HG03175 (cell line): Measurements from ENCODE around the gene ATP1A3.
"Not testable (repeated sequence)": the region's sequence is repeated elsewhere in the genome, so short reads cannot be mapped to it uniquely, and the experiment has no call there.

Source experiments
- ATAC-seq: cut with Tn5 transposase; IDR thresholded peaks from one replicate; pipeline ENCODE4 v1.9.1; 2021; ENCODE audit warnings: mild to moderate bottlenecking, moderate library complexity; ENCODE audit not compliant: unreplicated experiment

Gene ATP1A3

GRCh38 chr19:41955521-41955920, 38.5 kb downstream of the ATP1A3 start:
- no peak for ATAC-seq

DNA sequence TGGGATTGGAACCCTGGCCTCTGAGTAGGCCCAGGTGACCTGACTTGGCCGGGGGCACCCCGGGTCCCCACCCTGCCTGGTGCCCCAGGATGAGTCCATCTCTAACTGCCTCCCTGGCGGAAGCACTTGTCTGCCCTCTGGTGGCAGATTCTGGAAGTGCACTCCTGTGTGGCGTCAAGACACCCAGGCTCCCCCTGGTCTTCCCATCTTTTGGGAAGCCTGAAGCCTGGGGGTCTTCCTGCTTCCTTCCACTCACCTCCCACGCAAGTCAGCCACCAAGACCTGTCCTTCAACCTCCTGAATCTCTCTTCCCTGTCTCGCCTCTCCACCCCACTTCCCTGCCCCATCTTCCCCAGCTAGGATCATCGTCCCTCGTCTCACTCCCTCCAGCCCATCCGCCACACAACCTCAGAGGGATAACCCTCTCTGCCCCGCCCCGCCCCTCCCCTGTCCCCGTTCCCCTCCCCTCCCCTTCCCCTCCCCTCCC, 42.3 kb downstream of the ATP1A3 start:
- no peak for ATAC-seq

- no peak for ATAC-seq
These were observed 46.9 kb downstream of the ATP1A3 start for GRCh38 chr19:41947091-41947490.

DNA sequence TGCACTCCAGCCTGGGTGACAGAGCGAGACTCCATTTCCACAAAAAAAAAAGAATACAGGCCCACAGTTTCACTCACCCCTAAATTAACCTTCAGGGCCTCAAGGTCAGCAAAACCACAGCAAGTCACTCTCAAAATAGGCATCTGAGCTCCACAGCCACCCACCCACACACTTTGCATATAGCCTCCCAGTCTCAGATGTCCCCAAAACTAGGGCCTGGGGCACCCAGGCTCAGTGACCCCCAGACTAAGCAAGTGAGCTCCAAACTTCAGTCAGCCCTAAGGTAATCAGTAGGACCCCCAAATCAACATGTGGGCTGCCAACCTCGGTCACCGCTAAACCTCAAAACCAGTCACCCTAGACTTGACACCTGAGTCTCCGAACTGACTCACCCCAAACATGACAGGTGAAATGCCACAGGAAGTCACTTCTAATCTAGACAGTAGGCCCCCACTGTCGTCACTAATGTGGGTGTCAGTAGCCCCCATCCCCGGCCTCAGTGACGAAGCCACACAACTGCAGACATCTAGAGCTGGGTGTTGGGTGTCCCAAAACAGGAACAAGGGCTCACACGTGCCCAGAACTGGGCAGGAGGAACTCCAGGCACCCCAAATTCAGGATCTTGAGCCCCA, 48.8 kb downstream of the ATP1A3 start:
- peak; percentile 84 for ATAC-seq

DNA sequence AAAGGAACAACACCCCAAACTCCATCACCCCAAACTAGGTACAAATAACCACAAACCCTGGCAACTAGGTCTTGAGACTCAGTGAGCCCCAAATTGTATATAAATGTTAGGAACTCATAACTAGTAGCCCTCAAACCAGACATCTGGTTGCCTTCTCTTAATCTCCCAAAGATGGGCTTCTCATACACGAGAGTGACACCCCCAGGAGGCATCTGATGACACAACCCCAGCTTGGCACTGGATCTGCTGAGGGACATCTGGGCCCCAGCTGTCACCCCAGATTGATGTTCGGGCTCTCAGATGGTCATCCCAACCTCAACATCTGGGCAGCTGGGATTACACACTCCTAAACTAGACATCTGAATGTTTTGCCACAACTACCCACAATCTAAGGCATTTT, 49.7 kb downstream of the ATP1A3 start:
- no peak for ATAC-seq

GRCh38 chr19:41941410-41942202, 52.4 kb downstream of the ATP1A3 start:
- no peak for ATAC-seq

GRCh38 chr19:41940731-41941409, 53.2 kb downstream of the ATP1A3 start:
- ATAC-seq: no peak

GRCh38 chr19:41939861-41940730, 53.9 kb downstream of the ATP1A3 start:
- no peak for ATAC-seq

GRCh38 chr19:41939209-41939608, 54.8 kb downstream of the ATP1A3 start:
- ATAC-seq: not testable (repeated sequence)

DNA sequence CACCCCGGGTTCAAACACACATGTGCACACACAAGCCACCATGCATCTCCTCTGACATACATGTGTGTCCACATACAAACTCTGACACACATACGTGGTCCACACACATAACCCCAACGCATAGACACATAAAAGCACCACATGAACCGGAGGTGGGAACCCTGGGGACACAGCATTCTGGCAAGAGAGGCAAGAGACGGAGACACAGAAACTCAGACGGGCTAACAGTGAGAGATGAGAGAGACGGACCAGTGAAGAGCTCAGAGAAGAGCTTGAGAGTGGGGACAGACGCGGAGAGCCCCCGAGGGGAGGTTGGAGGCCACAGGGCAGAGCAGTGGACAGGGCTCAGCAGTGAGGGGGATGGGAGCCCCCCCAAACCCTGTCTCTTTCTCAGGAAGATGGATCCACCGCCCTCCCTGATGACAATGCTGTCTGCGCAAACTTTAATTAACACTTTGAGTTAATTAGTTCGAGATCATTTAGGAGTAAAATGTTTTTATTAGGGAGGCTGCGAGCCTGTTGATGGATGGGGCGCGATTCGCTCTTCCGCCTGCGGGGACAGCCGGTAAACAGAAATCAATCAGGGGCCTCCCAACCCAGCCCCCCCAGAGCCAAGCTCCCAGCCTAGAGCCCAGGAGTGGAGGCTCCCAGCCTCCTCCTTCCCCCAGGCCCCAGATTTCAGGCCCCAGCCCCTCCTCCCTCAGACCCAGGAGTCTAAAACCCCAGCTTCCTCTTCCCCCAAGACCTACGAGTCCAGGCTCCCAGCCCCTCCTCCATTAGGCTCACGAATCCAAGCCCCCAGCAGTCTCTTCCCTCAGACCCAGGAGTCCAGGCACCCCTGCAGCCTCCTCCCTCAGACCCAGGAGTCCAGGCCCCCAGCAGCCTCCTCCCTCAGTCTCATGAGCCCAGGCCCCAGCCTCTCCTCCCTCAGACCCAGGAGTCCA, 56.2 kb downstream of the ATP1A3 start:
- ATAC-seq: no peak

DNA sequence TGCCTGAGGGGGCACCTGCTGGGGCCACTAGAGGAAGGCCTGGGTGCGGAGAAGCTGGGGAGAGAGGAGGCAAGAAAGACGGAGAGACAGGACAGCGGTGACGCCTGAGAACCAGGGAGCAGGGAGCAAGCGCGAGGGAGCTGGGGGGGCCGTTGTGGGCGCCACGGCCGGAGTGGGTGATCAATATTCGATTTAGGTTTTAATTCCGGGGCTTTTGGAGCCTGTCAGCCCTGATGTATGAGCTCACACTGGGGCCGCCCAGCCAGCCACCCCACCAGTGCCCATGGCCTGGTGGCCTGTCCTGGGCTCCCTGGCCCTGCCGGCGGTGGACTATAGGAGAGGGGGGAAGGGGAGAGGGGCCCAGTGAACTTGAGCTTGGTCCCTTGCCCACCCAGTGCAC, 57.1 kb downstream of the ATP1A3 start:
- ATAC-seq: no peak

- ATAC-seq: no peak
These were observed 57.6 kb downstream of the ATP1A3 start for GRCh38 chr19:41936416-41936850.

- ATAC-seq: no peak
These were observed 58.1 kb downstream of the ATP1A3 start for GRCh38 chr19:41935760-41936415.

- peak; percentile 45 for ATAC-seq
These were observed 59.1 kb downstream of the ATP1A3 start for GRCh38 chr19:41934849-41935374.

GRCh38 chr19:41933693-41934426, 60.2 kb downstream of the ATP1A3 start:
- no peak for ATAC-seq

GRCh38 chr19:41932720-41933332, 61.2 kb downstream of the ATP1A3 start:
- no peak for ATAC-seq

- ATAC-seq: no peak
These were observed 61.7 kb downstream of the ATP1A3 start for GRCh38 chr19:41932259-41932719.
